ENCODE data around the gene SORL1.

Gene SORL1

GRCh38 chr11:121478895-121479697 lies 27.0 kb downstream of the SORL1 start:
- DNase-seq (ENCODE audit: low spot score), result no peak

GRCh38 chr11:121479698-121480238 lies 27.7 kb downstream of the SORL1 start:
- no peak for DNase-seq (ENCODE audit: low spot score)
- no peak for TF ChIP-seq CTCF (IDR thresholded peaks at IDR 0.05; ENCODE audit: extremely low read depth, missing control alignments)

More at GRCh38 chr11:121478895-121479697, 27.0 kb downstream of the SORL1 start:
- TF ChIP-seq CTCF (IDR thresholded peaks at IDR 0.05; ENCODE audit: extremely low read depth, missing control alignments), result no peak

DNA sequence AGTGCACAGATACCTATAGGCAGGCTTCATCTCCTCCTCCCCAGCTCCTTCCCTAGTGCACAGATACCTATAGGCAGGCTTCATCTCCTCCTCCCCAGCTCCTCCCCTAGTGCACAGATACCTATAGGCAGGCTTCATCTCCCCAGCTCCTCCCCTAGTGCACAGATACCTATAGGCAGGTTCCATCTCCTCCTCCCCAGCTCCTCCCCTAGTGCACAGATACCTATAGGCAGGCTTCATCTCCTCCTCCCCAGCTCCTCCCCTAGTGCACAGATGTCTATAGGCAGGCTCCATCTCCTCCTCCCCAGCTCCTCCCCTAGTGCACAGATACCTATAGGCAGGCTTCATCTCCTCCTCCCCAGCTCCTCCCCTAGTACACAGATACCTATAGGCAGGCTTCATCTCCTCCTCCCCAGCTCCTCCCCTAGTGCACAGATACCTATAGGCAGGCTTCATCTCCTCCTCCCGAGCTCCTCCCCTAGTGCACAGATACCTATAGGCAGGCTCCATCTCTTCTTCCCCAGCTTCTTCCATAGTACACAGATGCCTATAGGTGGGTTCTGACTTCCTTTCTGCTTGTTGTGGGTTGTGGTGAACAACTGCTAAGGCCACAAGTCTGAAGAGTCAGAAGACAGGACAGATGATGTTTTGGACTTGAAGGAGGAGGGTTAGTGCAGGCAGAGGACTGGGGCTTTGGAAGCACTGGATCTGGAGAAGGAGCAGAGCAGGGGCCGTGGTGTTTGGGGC lies 29.5 kb downstream of the SORL1 start:
- DNase-seq (ENCODE audit: low spot score), result peak; percentile 51

DNA sequence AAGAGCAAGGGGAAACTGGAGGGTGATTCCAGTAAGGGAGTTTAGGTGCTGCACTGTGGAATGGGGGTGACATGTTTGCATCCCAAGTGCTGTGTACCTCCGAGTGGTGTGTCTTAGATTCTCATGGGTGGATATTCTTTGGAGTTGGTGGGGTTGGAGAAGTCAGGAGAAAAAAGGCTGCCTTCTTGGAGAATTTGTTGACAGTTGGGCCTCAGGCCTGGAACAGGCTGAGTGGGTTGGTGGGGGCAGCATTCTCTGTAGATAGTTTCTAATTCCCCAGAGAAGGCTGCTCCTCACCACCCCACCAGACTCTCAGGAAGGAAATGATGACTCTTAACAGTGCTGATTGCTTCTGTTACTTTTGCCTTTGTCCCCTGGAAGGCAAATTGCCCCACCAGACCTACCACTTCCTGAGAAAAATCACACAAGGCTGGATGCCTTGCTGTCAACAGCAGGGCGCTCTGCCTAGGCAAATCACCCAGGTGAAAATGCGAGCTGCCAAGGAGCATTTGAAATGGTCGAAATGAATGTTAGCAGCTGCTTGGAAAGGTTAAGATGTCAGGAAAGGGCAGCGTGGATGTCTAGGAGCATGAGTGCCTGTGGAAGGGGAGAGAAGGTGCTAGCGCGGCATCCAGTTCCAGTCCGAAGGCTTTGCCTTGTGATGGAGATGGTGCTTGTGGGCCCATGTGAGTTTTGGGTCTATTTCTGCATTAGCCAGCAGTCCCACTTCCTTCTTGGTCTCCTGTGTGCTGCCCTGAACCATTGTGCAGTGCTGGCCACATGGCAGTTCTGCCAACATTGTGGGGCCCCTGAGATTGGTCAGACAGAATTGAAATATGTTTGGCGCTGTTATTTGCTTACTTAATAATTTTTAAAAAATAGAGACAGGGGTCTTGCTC lies 30.4 kb downstream of the SORL1 start:
- no peak for TF ChIP-seq CTCF (IDR thresholded peaks at IDR 0.05; ENCODE audit: extremely low read depth, missing control alignments)
- DNase-seq (ENCODE audit: low spot score), result peak; percentile 47

DNA sequence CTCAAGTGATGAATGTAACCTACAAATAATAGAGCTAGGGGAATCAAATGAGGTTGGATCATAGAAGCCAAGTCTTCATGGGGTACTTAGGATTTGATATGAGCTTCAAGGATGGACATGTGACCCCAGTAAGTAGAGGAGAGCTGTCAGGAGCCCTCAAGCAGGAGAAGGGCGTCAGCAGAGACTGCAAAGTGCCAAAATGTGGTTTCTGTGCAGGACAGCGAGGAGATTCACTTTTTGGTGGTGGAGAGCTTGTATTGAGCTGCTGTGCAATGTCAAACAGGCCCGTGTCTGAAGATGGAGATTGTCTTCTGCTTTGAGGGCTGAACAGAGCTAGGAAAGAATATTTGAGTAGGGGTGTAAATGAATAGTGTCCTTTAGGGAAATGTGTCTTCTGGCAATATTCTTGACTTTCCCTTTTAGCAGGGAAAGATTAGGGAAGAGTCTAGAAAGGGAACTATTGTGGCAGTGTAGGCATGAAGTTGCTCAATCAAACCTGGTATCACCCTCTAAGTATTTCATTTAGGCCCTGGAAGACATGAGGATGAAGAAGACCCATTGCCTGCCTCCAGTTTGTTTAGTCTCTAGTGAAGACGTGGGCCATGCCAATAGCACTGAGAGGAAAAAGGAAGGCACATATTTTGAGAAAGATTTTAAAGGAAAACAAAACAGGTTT lies 31.8 kb downstream of the SORL1 start:
- no peak for DNase-seq (ENCODE audit: low spot score)
- TF ChIP-seq CTCF (IDR thresholded peaks at IDR 0.05; ENCODE audit: extremely low read depth, missing control alignments), result no peak

DNA sequence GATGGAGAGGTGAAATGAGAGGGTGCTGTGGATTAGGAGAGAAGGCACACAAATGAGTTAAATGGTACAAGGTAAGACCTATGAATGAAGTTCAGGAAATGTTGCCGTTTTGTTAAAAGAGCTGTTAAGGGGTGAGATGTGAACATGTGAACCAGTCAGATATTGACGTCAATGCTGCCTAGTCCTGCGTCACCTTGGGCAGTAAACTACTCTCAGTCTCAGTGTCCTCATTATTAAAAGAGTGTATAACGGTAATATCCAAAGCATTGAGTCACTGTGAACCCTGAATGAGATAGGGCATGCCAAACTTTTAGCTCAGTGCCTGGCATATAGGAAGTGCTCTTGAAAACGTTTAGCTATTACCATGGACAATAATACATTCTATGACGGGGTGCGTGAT lies 33.1 kb downstream of the SORL1 start:
- TF ChIP-seq CTCF (IDR thresholded peaks at IDR 0.05; ENCODE audit: extremely low read depth, missing control alignments), result no peak
- no peak for DNase-seq (ENCODE audit: low spot score)

GRCh38 chr11:121486054-121486453 lies 33.9 kb downstream of the SORL1 start:
- TF ChIP-seq CTCF (IDR thresholded peaks at IDR 0.05; ENCODE audit: extremely low read depth, missing control alignments), result no peak
- DNase-seq (ENCODE audit: low spot score), result no peak

Data from GM20000 (cell line).